Subcutaneous abdominal adipose tissue (tissue), 5 donors: ENCODE results near the gene METRNL.
A peak's percentile ranks its signal among the peaks of the same experiment; 100 is the strongest.
"Not testable (repeated sequence)": the region's sequence is repeated elsewhere in the genome, so short reads cannot be mapped to it uniquely, and the experiment has no call there.

Experiments used
- H3K27ac ChIP-seq: one replicate; pipeline ENCODE4 v1.7.0; 2013; ENCODE audit warnings: low read depth, mild to moderate bottlenecking, inconsistent platforms, low read length, moderate library complexity
- H3K27me3 ChIP-seq, 5 donors: one replicate each; pipeline ENCODE4 v1.7.0; 2013; ENCODE audit warnings: low read length in 5 of 5, inconsistent platforms in 1 of 5; ENCODE audit not compliant: control insufficient read depth in 5 of 5, insufficient read depth in 4 of 5
- H3K36me3 ChIP-seq, 5 donors: one replicate each; pipeline ENCODE4 v1.7.0; 2013; ENCODE audit warnings: low read length in 5 of 5; ENCODE audit not compliant: control insufficient read depth in 5 of 5, insufficient read depth in 5 of 5
- H3K4me1 ChIP-seq, 5 donors: one replicate each; pipeline ENCODE4 v1.7.0; 2013; ENCODE audit warnings: low read length in 5 of 5, mild to moderate bottlenecking in 3 of 5, moderate library complexity in 1 of 5; ENCODE audit not compliant: control insufficient read depth in 5 of 5, insufficient read depth in 5 of 5
- H3K4me3 ChIP-seq, 5 donors: one replicate each; pipeline ENCODE4 v1.7.0; 2013; ENCODE audit warnings: low read length in 5 of 5, low read depth in 1 of 5
- H3K9ac ChIP-seq, 5 donors: one replicate each; pipeline ENCODE4 v1.7.0; 2013; ENCODE audit warnings: low read length in 5 of 5, mild to moderate bottlenecking in 4 of 5, moderate library complexity in 3 of 5
- H3K9me3 ChIP-seq, 5 donors: one replicate each; pipeline ENCODE4 v1.7.0; 2013; ENCODE audit warnings: low read length in 5 of 5; ENCODE audit not compliant: control insufficient read depth in 5 of 5
- donor health status: healthy.
- donor health status: healthy.
- donor health status: healthy.
- donor health status: healthy.
- donor health status: healthy.

METRNL gene

DNA sequence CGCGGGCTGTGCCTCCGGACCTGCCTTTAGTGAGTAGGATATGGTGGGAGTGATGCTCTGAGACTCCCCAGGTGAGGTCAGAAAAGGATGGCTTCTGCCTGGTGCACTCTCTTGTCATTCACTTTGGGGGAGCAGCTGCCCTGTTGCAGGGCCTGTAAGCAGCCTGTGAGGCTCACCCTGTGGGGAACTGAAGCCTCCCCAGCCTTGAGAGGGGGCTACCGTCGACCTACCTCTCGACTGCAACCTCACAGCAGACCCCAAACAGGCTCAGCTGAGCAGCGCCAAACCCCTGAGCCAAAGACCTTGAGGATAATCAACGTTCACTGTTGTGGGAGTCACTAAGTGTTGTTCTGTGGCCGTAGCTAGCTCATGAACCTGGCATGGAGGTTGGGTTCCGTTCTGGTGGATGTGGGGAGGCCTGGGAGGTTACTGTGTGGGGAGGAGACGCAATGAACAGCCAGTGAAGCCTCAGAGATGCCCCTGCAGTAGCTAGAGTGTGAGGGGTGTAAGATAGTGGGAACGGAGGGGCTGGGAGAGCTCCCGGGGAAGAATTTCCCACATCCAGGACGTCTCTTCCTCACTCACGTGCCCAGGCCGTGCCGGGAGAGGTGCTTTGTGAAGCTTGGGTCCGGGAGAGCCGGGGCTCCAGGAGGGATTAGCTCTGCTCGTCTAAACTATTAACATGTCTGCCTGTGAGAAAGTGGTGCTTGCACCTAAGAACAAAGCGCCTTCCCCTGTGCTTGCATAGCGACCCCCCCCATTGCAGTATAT, 38.8 kb downstream of the METRNL start:
- Histone ChIP-seq H3K36me3 (no peaks in the 10 kb centered on the region), H3K27me3 (peaks cover 0 to 14% (median 0%) of the 10 kb centered on the region in 5 donors), H3K9ac (no peak overlapping the region), H3K4me3 (no peak overlapping the region), H3K4me1 (peaks cover 0 to 15% (median 4%) of the 10 kb centered on the region in 5 donors), H3K27ac (no peak overlapping the region), H3K9me3 (no peaks in the 10 kb centered on the region)

DNA sequence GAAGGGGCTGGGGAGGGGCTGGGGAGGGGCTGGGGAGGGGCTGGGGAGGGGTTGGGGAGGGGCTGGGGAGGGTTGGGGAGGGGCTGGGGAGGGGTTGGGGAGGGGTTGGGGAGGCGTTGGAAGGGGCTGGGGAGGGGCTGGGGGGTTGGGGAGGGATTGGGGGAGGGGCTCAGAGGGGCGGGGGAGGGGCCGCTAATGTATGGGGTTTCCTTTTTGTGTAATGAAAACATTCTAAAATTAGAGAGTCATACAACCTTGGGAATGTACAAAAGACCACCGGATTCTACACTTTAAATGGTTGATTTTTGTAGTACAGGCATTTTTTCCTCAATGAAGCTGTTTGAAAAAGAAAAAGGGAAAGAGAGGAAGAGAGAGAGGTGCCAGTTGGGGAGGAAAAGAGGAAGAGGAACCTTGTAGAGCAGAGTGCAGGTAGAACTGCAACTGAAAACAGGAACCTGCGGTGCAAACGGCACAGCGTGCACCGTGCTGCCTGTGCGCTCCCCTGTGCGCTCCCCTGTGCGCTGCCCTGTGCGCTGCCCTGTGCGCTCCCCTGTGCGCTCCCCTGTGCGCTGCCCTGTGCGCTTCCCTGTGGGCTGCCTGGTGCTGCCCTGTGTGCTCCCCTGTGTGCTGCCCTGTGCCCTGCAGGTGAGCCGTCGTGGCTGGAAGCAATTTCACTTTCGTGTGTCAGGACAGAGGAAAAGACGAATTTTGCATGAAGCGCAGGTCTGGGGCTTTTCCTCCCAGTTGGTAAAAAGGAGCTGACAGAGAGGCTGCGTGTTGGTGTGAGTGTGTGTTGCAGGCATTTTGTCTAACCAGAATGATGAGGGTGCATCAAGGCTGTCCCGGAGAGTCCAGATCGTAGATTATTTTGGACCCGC, 40.8 kb downstream of the METRNL start:
- Histone ChIP-seq H3K27ac (no peak overlapping the region), H3K27me3 (peaks cover 0 to 17% (median 0%) of the 10 kb centered on the region in 5 donors), H3K4me3 (peak overlapping the region in 1 of 5 donors; percentile 0), H3K9ac (no peak overlapping the region), H3K4me1 (peaks cover 0 to 19% (median 6%) of the 10 kb centered on the region in 5 donors), H3K9me3 (no peaks in the 10 kb centered on the region), H3K36me3 (no peaks in the 10 kb centered on the region)

DNA sequence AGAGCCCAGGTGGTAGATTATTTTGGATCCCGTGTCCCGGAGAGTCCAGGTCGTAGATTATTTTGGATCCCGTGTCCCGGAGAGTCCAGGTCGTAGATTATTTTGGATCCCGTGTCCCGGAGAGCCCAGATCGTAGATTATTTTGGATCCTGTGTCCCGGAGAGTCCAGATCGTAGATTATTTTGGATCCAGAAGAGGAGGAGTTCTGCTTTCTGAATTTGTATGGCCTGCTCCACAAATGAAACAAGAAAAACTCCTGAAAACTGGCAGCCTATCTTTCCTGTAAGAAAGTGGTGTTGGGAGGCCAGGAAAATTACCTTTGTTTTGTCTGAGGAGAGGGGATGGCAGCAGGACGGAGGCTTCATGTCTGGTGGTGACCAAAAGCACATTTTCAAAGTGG, 42.1 kb downstream of the METRNL start:
- H3K4me1 ChIP-seq = peaks cover 3 to 32% (median 17%) of the 10 kb centered on the region in 5 donors
- H3K9ac ChIP-seq, H3K9me3 ChIP-seq, H3K36me3 ChIP-seq, H3K27ac ChIP-seq: not testable (repeated sequence)
- peak overlapping the region in 2 of 5 donors; percentile 24 to 30 for H3K4me3 ChIP-seq
- H3K27me3 ChIP-seq = peaks cover 0 to 17% (median 0%) of the 10 kb centered on the region in 5 donors

DNA sequence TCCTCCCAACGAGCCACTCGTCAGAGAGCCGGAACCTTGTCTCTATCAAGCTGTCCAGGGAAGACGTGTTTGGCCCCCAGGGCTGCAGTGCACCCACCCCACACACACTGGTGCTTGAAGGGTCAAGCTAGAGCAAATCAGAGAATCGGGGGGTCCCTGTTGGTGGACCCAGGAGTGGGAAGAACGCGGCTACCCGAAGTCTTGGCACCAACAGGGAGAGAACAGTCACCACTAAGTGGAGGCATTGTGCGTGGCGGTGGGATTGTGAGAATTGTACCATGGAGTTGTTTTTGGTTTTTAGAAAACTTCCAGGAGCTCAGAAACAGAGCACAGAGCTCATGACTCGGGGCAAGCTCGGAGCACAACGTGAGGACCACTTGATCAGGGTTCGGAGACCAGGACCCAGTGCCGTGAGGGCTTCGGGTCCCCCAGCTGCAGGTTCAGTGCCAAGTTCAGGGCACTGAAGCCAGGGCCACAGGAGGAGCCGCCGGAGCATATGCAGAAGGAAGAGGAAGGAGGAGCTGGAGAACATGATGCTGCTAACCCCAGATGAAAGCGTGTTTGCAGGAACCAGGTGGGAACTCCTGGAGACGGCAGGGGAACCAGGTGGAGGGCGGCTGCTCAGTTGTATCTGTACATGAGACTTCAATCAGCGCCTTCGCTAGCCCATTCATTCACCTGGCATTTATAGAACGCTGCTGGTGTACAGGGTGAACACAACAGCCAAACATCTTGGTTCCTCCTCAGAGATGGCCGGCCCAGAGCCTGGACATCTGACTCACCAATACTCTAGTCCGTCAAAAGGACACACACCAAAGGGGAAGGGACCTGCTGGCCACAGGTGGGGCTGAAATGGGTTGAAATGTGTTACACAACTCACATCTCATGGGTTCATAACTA, 42.8 kb downstream of the METRNL start:
- Histone ChIP-seq H3K27me3 (peaks cover 0 to 17% (median 0%) of the 10 kb centered on the region in 5 donors), H3K9me3 (no peaks in the 10 kb centered on the region), H3K27ac (no peak overlapping the region)

DNA sequence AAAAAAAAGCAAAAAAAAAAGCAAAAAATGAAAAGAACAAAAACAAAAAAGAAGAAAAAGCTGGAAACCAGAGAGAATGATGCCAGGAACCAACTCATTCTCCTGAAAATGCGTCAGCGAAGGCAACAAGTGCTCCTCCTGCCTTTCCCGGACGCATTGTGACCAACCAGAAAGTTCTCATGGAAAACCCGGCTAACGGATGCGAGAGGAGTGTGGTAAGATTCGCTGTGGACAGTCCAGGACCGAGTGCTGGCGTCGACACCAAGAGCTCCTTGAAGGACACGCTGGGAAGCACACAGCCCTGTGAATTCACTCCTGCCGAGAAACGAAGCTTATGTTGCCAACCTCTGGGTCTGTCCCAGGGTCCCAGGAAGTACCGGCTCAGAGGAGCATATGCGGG, 43.4 kb downstream of the METRNL start:
- Histone ChIP-seq H3K27ac (no peak overlapping the region), H3K27me3 (peaks cover 0 to 17% (median 0%) of the 10 kb centered on the region in 5 donors), H3K36me3 (no peaks in the 10 kb centered on the region)

More for the DNA sequence above, 42.8 kb downstream of the METRNL start:
- Histone ChIP-seq H3K9ac (no peak overlapping the region), H3K4me1 (peaks cover 3 to 32% (median 17%) of the 10 kb centered on the region in 5 donors), H3K4me3 (peak overlapping the region in 2 of 5 donors; percentile 24 to 30), H3K36me3 (no peaks in the 10 kb centered on the region)

DNA sequence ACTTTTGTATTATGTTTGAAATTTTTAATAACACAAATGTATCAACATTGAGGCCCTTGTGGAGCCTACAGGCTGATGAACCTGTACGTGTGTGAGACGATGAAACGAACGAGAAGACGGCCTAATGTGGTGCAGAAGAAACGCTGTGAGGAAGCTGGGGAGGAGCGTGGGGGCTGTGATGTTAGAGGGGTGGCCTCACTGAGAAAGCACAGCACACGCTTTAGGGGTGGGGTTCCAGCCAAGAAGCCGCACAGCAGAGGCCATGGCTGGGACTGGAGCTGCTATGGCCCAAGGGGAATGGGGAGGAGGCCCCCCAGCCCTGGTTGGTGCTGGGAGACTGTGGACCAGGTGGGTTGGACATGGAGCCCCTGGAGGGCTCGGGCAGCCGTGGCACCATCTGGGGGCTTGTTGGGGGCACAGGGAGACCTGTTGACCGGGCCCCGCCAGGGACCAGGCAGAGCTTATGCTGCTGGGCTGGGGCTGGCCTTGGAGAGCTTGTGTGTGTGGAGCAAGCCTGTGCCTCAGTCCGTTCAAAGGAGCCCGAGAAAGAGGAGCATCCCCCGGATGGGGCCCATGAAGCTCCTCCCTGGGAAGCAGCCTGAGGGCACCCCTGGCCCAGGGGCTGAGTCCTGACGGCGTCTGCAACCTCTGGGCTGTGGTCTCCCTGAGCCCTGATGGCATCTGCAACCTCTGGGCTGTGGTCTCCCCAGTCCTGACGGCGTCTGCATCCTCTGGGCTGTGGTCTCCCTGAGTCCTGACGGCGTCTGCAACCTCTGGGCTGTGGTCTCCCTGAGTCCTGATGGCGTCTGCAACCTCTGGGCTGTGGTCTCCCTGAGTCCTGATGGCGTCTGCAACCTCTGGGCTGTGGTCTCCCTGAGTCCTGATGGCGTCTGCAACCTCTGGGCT, 44.7 kb downstream of the METRNL start:
- H3K4me1 ChIP-seq = peaks cover 3 to 22% (median 14%) of the 10 kb centered on the region in 5 donors

More for the DNA sequence above, 43.4 kb downstream of the METRNL start:
- Histone ChIP-seq H3K4me1 (peaks cover 3 to 32% (median 17%) of the 10 kb centered on the region in 5 donors), H3K4me3 (no peak overlapping the region), H3K9ac (no peak overlapping the region), H3K9me3 (no peaks in the 10 kb centered on the region)

DNA sequence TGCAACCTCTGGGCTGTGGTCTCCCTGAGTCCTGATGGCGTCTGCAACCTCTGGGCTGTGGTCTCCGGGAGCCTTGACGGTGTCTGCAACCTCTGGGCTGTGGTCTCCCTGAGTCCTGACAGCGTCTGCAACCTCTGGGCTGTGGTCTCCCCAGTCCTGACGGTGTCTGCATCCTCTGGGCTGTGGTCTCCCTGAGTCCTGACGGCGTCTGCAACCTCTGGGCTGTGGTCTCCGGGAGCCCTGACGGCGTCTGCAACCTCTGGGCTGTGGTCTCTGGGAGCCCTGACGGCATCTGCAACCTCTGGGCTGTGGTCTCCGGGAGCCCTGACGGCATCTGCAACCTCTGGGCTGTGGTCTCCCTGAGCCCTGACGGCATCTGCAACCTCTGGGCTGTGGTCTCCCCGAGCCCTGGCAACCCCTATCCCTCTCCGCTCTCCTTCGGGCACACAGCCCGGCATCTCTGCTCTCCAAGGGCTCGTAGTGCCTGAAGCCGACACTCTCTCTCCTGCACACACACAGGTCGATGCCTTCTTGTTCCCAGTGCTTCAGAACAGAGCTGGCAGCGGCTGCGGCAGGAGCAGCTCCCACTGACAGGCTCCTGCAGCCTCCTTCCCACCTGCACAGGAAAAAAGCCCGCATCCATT, 45.6 kb downstream of the METRNL start:
- H3K27me3 ChIP-seq = peaks cover 0 to 17% (median 0%) of the 10 kb centered on the region in 5 donors
- H3K9ac ChIP-seq = no peak overlapping the region
- H3K4me3 ChIP-seq = peak overlapping the region in 1 of 5 donors; percentile 4
- no peak overlapping the region for H3K27ac ChIP-seq
- H3K9me3 ChIP-seq = no peaks in the 10 kb centered on the region
- H3K4me1 ChIP-seq = peaks cover 3 to 22% (median 13%) of the 10 kb centered on the region in 5 donors
- H3K36me3 ChIP-seq = no peaks in the 10 kb centered on the region

More for the DNA sequence above, 44.7 kb downstream of the METRNL start:
- no peak overlapping the region for H3K27ac ChIP-seq
- no peaks in the 10 kb centered on the region for H3K36me3 ChIP-seq
- peaks cover 0 to 17% (median 0%) of the 10 kb centered on the region in 5 donors for H3K27me3 ChIP-seq
- H3K9me3 ChIP-seq = no peaks in the 10 kb centered on the region
- no peak overlapping the region for H3K4me3 ChIP-seq
- no peak overlapping the region for H3K9ac ChIP-seq

DNA sequence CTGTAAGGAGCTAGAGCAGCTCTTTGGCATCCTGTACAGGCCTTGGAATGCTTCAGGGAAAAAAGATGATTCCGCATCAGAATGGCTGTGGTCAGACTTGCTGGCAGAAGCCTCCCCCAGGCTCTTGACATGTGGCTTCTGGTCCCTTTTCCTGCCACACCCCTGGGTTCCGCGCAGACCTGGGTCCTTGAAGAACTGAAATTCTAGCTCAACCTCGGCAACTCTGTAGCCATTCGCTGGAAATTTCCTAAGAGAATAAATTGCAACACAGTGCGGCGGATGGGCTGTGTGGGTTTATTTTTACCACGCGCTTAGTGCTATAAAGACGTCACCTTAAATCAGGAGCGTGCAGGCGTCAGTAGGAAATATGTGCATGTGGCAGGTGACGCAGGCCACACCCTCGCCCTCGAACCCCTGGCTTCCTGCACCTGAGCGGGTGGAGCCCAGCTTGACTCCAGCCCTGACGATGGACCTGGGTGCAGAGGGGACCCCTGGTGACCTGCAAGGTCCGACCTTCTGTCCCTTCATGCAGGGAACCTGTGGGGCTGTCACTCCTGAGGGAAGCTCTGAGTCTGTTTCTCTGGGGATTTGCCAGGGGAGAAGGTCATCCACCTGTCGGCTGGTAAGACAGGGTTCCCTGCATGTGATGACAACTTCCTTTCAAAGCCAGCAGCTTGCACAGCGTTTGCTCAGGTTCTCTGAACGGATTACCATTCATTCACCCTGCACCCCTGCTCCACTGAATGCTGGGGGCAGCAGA, 46.3 kb downstream of the METRNL start:
- no peaks in the 10 kb centered on the region for H3K9me3 ChIP-seq
- H3K27ac ChIP-seq = no peak overlapping the region
- peak overlapping the region in 1 of 5 donors; percentile 4 for H3K4me3 ChIP-seq
- H3K4me1 ChIP-seq = peaks cover 3 to 17% (median 13%) of the 10 kb centered on the region in 5 donors
- no peaks in the 10 kb centered on the region for H3K36me3 ChIP-seq
- H3K9ac ChIP-seq = no peak overlapping the region
- H3K27me3 ChIP-seq = peaks cover 0 to 17% (median 0%) of the 10 kb centered on the region in 5 donors
